Stomach (tissue), 4 donors: ENCODE measurements around the gene EEF1A2.

Source experiments
- EP300 ChIP-seq: sonication (generic); formaldehyde crosslinking; IDR thresholded peaks from one replicate; pipeline ENCODE4 v1.6.1; 2017; ENCODE audit warnings: antibody characterized with exemption
- POLR2A ChIP-seq, 4 donors: fragments of 450-650 bp; IDR thresholded peaks; one replicate each; pipeline ENCODE4 v1.6.1; 2016; ENCODE audit warnings: antibody characterized with exemption in 4 of 4, control low read depth in 2 of 4, mild to moderate bottlenecking in 1 of 4, moderate library complexity in 1 of 4
- POLR2AphosphoS5 ChIP-seq, 3 donors: sonication (generic); formaldehyde crosslinking; IDR thresholded peaks; one replicate each; pipeline ENCODE4 v1.6.1; 2016; ENCODE audit warnings: antibody characterized with exemption in 3 of 3
- TF ChIP-seq, protein P1 (sequence below), 7 experiments: fragments of 450-650 bp in 4 of 7; fragments of 200-600 bp in 3 of 7; sonication (generic) in 3 of 7; IDR thresholded peaks; one replicate each; pipeline ENCODE4 v1.5.1; 2016 to 2019; ENCODE audit warnings: antibody characterized with exemption in 7 of 7, control low read depth in 2 of 7, mild to moderate bottlenecking in 1 of 7

- TF ChIP-seq, protein P1, sequence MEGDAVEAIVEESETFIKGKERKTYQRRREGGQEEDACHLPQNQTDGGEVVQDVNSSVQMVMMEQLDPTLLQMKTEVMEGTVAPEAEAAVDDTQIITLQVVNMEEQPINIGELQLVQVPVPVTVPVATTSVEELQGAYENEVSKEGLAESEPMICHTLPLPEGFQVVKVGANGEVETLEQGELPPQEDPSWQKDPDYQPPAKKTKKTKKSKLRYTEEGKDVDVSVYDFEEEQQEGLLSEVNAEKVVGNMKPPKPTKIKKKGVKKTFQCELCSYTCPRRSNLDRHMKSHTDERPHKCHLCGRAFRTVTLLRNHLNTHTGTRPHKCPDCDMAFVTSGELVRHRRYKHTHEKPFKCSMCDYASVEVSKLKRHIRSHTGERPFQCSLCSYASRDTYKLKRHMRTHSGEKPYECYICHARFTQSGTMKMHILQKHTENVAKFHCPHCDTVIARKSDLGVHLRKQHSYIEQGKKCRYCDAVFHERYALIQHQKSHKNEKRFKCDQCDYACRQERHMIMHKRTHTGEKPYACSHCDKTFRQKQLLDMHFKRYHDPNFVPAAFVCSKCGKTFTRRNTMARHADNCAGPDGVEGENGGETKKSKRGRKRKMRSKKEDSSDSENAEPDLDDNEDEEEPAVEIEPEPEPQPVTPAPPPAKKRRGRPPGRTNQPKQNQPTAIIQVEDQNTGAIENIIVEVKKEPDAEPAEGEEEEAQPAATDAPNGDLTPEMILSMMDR (IDR thresholded peaks at IDR 0.05): no peak
- TF ChIP-seq POLR2AphosphoS5 (IDR thresholded peaks at IDR 0.05) (no peak), POLR2A (IDR thresholded peaks at IDR 0.05) (no peak), EP300 (no peak)
Observed at GRCh38 chr20:63525185-63525584, 26.3 kb upstream of the EEF1A2 start.
